HepG2 (cell line): ENCODE measurements around the gene PRMT7. TPM values are rescaled to one million over a fixed set of nuclear protein-coding genes. Genes with fewer than 3 reads are reported as not detected.

Experiments used
- CHD2 ChIP-seq: IDR thresholded peaks from 2 replicates; pipeline ENCODE4 v1.6.1; 2011; ENCODE audit warnings: low read depth, low read length, improper control_type of control experiment
- GATAD2A ChIP-seq: IDR thresholded peaks from 2 replicates; pipeline ENCODE4 v1.6.1; 2016
- HMG20A ChIP-seq: IDR thresholded peaks from 2 replicates; pipeline ENCODE4 v1.6.1; 2016; ENCODE audit warnings: borderline replicate concordance
- MEIS2 ChIP-seq: sonication (generic); formaldehyde crosslinking; IDR thresholded peaks from 2 replicates; pipeline ENCODE4 v1.9.0; 2021; ENCODE audit warnings: mild to moderate bottlenecking, missing genetic modification reagents
- NFE2L1 ChIP-seq: sonication (generic); formaldehyde crosslinking; IDR thresholded peaks from 2 replicates; pipeline ENCODE4 v1.4.0; 2020; ENCODE audit warnings: missing genetic modification reagents, mild to moderate bottlenecking, borderline replicate concordance
- PAX8 ChIP-seq: sonication (generic); formaldehyde crosslinking; IDR thresholded peaks from 2 replicates; pipeline ENCODE4 v1.8.0; 2022; ENCODE audit warnings: mild to moderate bottlenecking, missing genetic modification reagents, borderline replicate concordance
- RBFOX2 ChIP-seq: fragments of 200-400 bp; formaldehyde crosslinking; IDR thresholded peaks from 2 replicates; pipeline ENCODE4 v1.6.1; 2017; ENCODE audit warnings: low read depth, mild to moderate bottlenecking, low read length
- SMYD3 ChIP-seq: sonication (generic); formaldehyde crosslinking; IDR thresholded peaks from 2 replicates; pipeline ENCODE4 v1.8.1; 2023; ENCODE audit warnings: mild to moderate bottlenecking, missing genetic modification reagents
- SRSF9 ChIP-seq: fragments of 200-400 bp; formaldehyde crosslinking; IDR thresholded peaks from 2 replicates; pipeline ENCODE4 v1.6.1; 2018; ENCODE audit warnings: borderline replicate concordance, mild to moderate bottlenecking, low read depth, low read length; ENCODE audit not compliant: insufficient read depth, poor library complexity, severe bottlenecking
- ZFP1 ChIP-seq: IDR thresholded peaks from 2 replicates; pipeline ENCODE4 v1.6.1; 2016
- ZNF713 ChIP-seq: sonication (generic); formaldehyde crosslinking; IDR thresholded peaks from 2 replicates; pipeline ENCODE4 v1.4.0; 2020; ENCODE audit warnings: mild to moderate bottlenecking, missing genetic modification reagents
- ZNF747 ChIP-seq: sonication (generic); formaldehyde crosslinking; IDR thresholded peaks from 2 replicates; pipeline ENCODE4 v1.8.1; 2023; ENCODE audit warnings: missing genetic modification reagents, mild to moderate bottlenecking, borderline replicate concordance
- ZSCAN12 ChIP-seq: sonication (generic); formaldehyde crosslinking; IDR thresholded peaks from 2 replicates; pipeline ENCODE4 v1.9.0; 2021; ENCODE audit warnings: mild to moderate bottlenecking, missing genetic modification reagents
- polyA plus RNA-seq, 8 experiments: library from polyadenylated mRNA; depleted of rRNA in 3 of 8; stranded (reverse) in 7 of 8; unstranded in 1 of 8; fragments of >200 nt; fragmentation: Illumina TruSeq in 4 of 8; extraction: Trizol in 4 of 8; gene quantifications; 2 replicates each; pipeline versions ENCODE4 v1.2.1 to v1.2.3, GENCODE V29; 2011 to 2016; ENCODE audit warnings: low read depth in 4 of 8, missing spikeins in 1 of 8, mixed read lengths in 1 of 8; ENCODE audit not compliant: insufficient read depth in 1 of 8
- total RNA-seq, 5 experiments: library from RNA; depleted of rRNA; stranded (reverse); fragments of >200 nt; fragmentation: Illumina TruSeq; extraction: Trizol; gene quantifications; 2 replicates each; pipeline ENCODE4 v1.2.3, GENCODE V29; 2016; ENCODE audit warnings: low read depth in 1 of 5
- TF ChIP-seq, protein P1 (sequence below): sonication (generic); formaldehyde crosslinking; IDR thresholded peaks from 2 replicates; pipeline ENCODE4 v1.4.0; 2020; ENCODE audit warnings: missing genetic modification reagents
- TF ChIP-seq, protein P2 (sequence below): fragments of 450-650 bp; IDR thresholded peaks from 2 replicates; pipeline ENCODE4 v1.6.1; 2017
- TF ChIP-seq, protein P3 (sequence below): sonication (generic); formaldehyde crosslinking; IDR thresholded peaks from 2 replicates; pipeline ENCODE4 v1.4.0; 2020; ENCODE audit warnings: missing genetic modification reagents, borderline replicate concordance
- TF ChIP-seq, protein P4 (sequence below): sonication (generic); formaldehyde crosslinking; IDR thresholded peaks from 2 replicates; pipeline ENCODE4 v1.8.0; 2022; ENCODE audit warnings: mild to moderate bottlenecking, missing genetic modification reagents, borderline replicate concordance

The PRMT7 gene
- total and polyA plus RNA-seq, 2 of the 13 experiments (the other 11 are each of a cell fraction or from before 2014, with no cell fraction given): 47.5 to 55.0 TPM

DNA sequence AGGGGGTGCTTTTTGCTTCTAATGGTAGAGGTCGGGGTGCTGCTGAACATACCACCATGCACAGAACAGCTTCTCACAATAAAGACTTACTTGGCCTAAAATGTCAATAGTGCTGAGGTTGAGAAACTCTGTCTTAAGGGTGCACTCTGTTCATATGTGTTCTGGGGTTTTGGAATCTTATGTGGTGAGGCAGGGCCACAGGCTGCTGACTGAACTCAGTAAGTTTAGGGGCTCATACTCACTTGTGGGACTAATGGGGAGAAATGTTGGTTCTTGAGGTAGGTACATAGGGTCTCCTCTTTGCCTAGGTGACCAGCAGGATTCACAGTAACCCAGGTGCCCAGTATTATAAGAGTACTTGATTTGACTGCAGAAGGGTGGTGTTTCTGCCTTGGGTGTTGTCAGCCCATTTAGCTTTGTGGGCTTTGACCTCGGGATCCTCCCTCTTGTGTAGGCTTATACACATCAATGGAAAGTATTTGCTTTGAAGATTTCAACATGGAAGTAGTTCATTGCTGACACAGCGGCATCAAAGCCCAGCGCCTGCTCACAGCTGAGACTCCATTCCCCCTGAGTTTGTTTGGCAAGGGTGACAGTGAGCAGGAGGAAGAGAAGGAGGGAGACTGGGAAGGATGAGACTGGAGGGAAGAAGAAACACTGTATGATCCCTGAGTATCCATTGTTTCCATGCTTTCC, 29.3 kb upstream of the PRMT7 start (continued):
- TF ChIP-seq, protein P1, sequence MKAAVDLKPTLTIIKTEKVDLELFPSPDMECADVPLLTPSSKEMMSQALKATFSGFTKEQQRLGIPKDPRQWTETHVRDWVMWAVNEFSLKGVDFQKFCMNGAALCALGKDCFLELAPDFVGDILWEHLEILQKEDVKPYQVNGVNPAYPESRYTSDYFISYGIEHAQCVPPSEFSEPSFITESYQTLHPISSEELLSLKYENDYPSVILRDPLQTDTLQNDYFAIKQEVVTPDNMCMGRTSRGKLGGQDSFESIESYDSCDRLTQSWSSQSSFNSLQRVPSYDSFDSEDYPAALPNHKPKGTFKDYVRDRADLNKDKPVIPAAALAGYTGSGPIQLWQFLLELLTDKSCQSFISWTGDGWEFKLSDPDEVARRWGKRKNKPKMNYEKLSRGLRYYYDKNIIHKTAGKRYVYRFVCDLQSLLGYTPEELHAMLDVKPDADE: no peak
- TF ChIP-seq CHD2 (no peak), MEIS2 (peak; percentile 77; the same call in 1 of the 2 replicates), RBFOX2 (no peak), ZNF747 (CRISPR knock-in tag) (peak; percentile 58; the same call in 1 of the 2 replicates), ZFP1 (CRISPR knock-in tag) (peak; percentile 81), SRSF9 (no peak), NFE2L1 (CRISPR knock-in tag) (no peak), ZSCAN12 (no peak), SMYD3 (peak; percentile 74; the same call in 1 of the 2 replicates), PAX8 (CRISPR knock-in tag) (no peak), GATAD2A (peak; percentile 98), ZNF713 (CRISPR knock-in tag) (no peak), HMG20A (CRISPR knock-in tag) (peak; percentile 95)
- TF ChIP-seq, protein P2, sequence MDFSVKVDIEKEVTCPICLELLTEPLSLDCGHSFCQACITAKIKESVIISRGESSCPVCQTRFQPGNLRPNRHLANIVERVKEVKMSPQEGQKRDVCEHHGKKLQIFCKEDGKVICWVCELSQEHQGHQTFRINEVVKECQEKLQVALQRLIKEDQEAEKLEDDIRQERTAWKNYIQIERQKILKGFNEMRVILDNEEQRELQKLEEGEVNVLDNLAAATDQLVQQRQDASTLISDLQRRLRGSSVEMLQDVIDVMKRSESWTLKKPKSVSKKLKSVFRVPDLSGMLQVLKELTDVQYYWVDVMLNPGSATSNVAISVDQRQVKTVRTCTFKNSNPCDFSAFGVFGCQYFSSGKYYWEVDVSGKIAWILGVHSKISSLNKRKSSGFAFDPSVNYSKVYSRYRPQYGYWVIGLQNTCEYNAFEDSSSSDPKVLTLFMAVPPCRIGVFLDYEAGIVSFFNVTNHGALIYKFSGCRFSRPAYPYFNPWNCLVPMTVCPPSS: no peak
- TF ChIP-seq, protein P3, sequence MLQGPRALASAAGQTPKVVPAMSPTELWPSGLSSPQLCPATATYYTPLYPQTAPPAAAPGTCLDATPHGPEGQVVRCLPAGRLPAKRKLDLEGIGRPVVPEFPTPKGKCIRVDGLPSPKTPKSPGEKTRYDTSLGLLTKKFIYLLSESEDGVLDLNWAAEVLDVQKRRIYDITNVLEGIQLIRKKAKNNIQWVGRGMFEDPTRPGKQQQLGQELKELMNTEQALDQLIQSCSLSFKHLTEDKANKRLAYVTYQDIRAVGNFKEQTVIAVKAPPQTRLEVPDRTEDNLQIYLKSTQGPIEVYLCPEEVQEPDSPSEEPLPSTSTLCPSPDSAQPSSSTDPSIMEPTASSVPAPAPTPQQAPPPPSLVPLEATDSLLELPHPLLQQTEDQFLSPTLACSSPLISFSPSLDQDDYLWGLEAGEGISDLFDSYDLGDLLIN (CRISPR knock-in tag): no peak
- TF ChIP-seq, protein P4, sequence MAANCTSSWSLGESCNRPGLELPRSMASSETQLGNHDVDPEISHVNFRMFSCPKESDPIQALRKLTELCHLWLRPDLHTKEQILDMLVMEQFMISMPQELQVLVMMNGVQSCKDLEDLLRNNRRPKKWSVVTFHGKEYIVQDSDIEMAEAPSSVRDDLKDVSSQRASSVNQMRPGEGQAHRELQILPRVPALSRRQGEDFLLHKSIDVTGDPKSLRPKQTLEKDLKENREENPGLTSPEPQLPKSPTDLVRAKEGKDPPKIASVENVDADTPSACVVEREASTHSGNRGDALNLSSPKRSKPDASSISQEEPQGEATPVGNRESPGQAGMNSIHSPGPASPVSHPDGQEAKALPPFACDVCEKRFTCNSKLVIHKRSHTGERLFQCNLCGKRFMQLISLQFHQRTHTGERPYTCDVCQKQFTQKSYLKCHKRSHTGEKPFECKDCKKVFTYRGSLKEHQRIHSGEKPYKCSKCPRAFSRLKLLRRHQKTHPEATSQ (CRISPR knock-in tag): no peak
